ENCODE measurements around the gene TRIP13.

- TF ChIP-seq CTCF (conservative IDR thresholded peaks at IDR 0.05; ENCODE audit: low read depth, low read length), result no peak
- TF ChIP-seq MAZ (IDR thresholded peaks at IDR 0.05; ENCODE audit: borderline replicate concordance, low read depth, low read length), result no peak
- no peak for TF ChIP-seq USF2 (IDR thresholded peaks at IDR 0.05; ENCODE audit: low read depth, low read length)
- no peak for TF ChIP-seq RAD21 (IDR thresholded peaks at IDR 0.05; ENCODE audit: low read length)
- TF ChIP-seq POLR2A (IDR thresholded peaks at IDR 0.05; ENCODE audit: low read depth, low read length), result no peak
- TF ChIP-seq MXI1 (IDR thresholded peaks at IDR 0.05; ENCODE audit: borderline replicate concordance, low read depth, low read length), result no peak
- TF ChIP-seq CHD1 (IDR thresholded peaks at IDR 0.05; ENCODE audit: low read depth, low read length), result no peak
Observed at GRCh38 chr5:893711-894110, 1.0 kb downstream of the TRIP13 start.

All from IMR-90 (cell line).